IMR-90 (cell line): ENCODE measurements around the gene SYTL3. TPM values are rescaled to one million over a fixed set of nuclear protein-coding genes. Genes with fewer than 3 reads are reported as not detected.

Source experiments
- ATAC-seq: fragments of 200-7000 bp; cut with Tn5 transposase; 2 replicates; pipeline ENCODE4 v1.9.1; 2020; ENCODE audit warnings: low read depth, mild to moderate bottlenecking, moderate library complexity
- BruUV-seq: library from RNA; stranded (reverse); fragments of 400-500 nt; replicated peaks from 2 replicates; lab custom pipeline; 2021; lab: Mats Ljungman, UMichigan
- CTCF ChIA-PET: fragments of 300-600 bp; formaldehyde crosslinking; extraction: SDS; loops from one replicate; lab custom pipeline; 2021; ENCODE audit warnings: antibody characterized with exemption; lab: Yijun Ruan, JAX
- POLR2A ChIA-PET: fragments of 300-600 bp; sonication (Branson Sonifier 250); formaldehyde crosslinking; loops from one replicate; lab custom pipeline; 2022; ENCODE audit warnings: antibody characterized with exemption; ENCODE audit not compliant: unreplicated experiment; lab: Charles Lee
- DNase-seq: peaks from one replicate; pipeline ENCODE4 v3.0.0; 2013
- H2AFZ ChIP-seq: replicated peaks from 2 replicates; pipeline ENCODE3; 2013; ENCODE audit warnings: low read length, mild to moderate bottlenecking; ENCODE audit not compliant: poor library complexity
- H2AK5ac ChIP-seq: 2 replicates; pipeline ENCODE4 v1.6.1; 2013; ENCODE audit warnings: low read depth, low read length, inconsistent platforms
- H2AK9ac ChIP-seq: replicated peaks from 2 replicates; pipeline ENCODE3; 2013; ENCODE audit warnings: mild to moderate bottlenecking, low read depth, low read length, moderate library complexity; ENCODE audit not compliant: poor library complexity
- H2BK120ac ChIP-seq: 2 replicates; pipeline ENCODE4 v1.6.1; 2013; ENCODE audit warnings: low read depth, low read length, inconsistent platforms
- H2BK15ac ChIP-seq: 3 replicates; pipeline ENCODE4 v1.6.1; 2013; ENCODE audit warnings: low read depth, low read length, inconsistent platforms
- H2BK20ac ChIP-seq: 2 replicates; pipeline ENCODE4 v1.6.1; 2013; ENCODE audit warnings: low read depth, mild to moderate bottlenecking, inconsistent platforms, low read length, moderate library complexity
- H2BK5ac ChIP-seq: 2 replicates; pipeline ENCODE4 v1.6.1; 2013; ENCODE audit warnings: mild to moderate bottlenecking, low read depth, low read length, inconsistent platforms; ENCODE audit not compliant: poor library complexity, severe bottlenecking
- H3K14ac ChIP-seq: replicated peaks from 2 replicates; pipeline ENCODE4 v1.6.1; 2013; ENCODE audit warnings: low read depth, low read length, inconsistent platforms
- H3K18ac ChIP-seq: 2 replicates; pipeline ENCODE4 v1.6.1; 2013; ENCODE audit warnings: low read depth, low read length, control low read depth
- H3K23ac ChIP-seq: 2 replicates; pipeline ENCODE4 v1.6.1; 2013; ENCODE audit warnings: low read depth, low read length, inconsistent platforms
- H3K27ac ChIP-seq: 2 replicates; pipeline ENCODE4 v1.5.1; 2013; ENCODE audit warnings: mild to moderate bottlenecking, control low read depth, low read length; ENCODE audit not compliant: insufficient read depth
- H3K27me3 ChIP-seq: 2 replicates; pipeline ENCODE4 v1.6.1; 2013; ENCODE audit warnings: low read length; ENCODE audit not compliant: control insufficient read depth, insufficient read depth
- H3K36me3 ChIP-seq: 2 replicates; pipeline ENCODE4 v1.6.1; 2013; ENCODE audit warnings: low read length, mixed read lengths; ENCODE audit not compliant: control insufficient read depth, insufficient read depth
- H3K4ac ChIP-seq: 2 replicates; pipeline ENCODE4 v1.6.1; 2013; ENCODE audit warnings: low read depth, low read length, inconsistent platforms
- H3K4me1 ChIP-seq: 2 replicates; pipeline ENCODE4 v1.6.1; 2013; ENCODE audit warnings: low read length, mixed read lengths; ENCODE audit not compliant: control insufficient read depth, insufficient read depth
- H3K4me2 ChIP-seq: 2 replicates; pipeline ENCODE4 v1.6.1; 2013; ENCODE audit warnings: low read depth, mild to moderate bottlenecking, control low read depth, low read length, moderate library complexity
- H3K4me3 ChIP-seq: 2 replicates; pipeline ENCODE4 v1.5.1; 2013; ENCODE audit warnings: low read depth, mild to moderate bottlenecking, control low read depth, low read length, moderate library complexity; ENCODE audit not compliant: insufficient read depth
- H3K56ac ChIP-seq: 2 replicates; pipeline ENCODE4 v1.6.1; 2013; ENCODE audit warnings: low read length, inconsistent platforms; ENCODE audit not compliant: insufficient read depth; ENCODE audit errors: extremely low read depth
- H3K79me1 ChIP-seq, 2 experiments: 2 replicates each; pipeline ENCODE4 v1.6.1; 2013; ENCODE audit warnings: low read length in 2 of 2, inconsistent platforms in 1 of 2, low read depth in 1 of 2
- H3K9ac ChIP-seq: 2 replicates; pipeline ENCODE4 v1.6.1; 2013; ENCODE audit warnings: low read depth, low read length, control low read depth
- H3K9me1 ChIP-seq: 2 replicates; pipeline ENCODE4 v1.6.1; 2013; ENCODE audit warnings: low read length, inconsistent platforms; ENCODE audit not compliant: insufficient read depth
- H3K9me3 ChIP-seq: 2 replicates; pipeline ENCODE4 v1.6.1; 2013; ENCODE audit warnings: low read length; ENCODE audit not compliant: control insufficient read depth, insufficient read depth
- H4K20me1 ChIP-seq: 2 replicates; pipeline ENCODE4 v1.6.1; 2013; ENCODE audit warnings: low read length, inconsistent platforms; ENCODE audit not compliant: insufficient read depth
- H4K5ac ChIP-seq: 2 replicates; pipeline ENCODE4 v1.6.1; 2013; ENCODE audit warnings: mild to moderate bottlenecking, low read depth, low read length, control low read depth
- H4K8ac ChIP-seq, 2 experiments: 2 replicates each; pipeline ENCODE4 v1.6.1; 2013; ENCODE audit warnings: low read depth in 2 of 2, low read length in 2 of 2, control low read depth in 1 of 2, inconsistent platforms in 1 of 2
- H4K91ac ChIP-seq: 2 replicates; pipeline ENCODE4 v1.6.1; 2013; ENCODE audit warnings: low read depth, low read length, inconsistent platforms; ENCODE audit not compliant: insufficient read depth
- CEBPB ChIP-seq: IDR thresholded peaks from 2 replicates; pipeline ENCODE4 v1.6.1; 2012; ENCODE audit warnings: low read depth, low read length, improper control_type of control experiment
- CHD1 ChIP-seq: IDR thresholded peaks from 2 replicates; pipeline ENCODE4 v1.6.1; 2012; ENCODE audit warnings: low read depth, low read length, improper control_type of control experiment
- FOS ChIP-seq: fragments of 150-350 bp; IDR thresholded peaks from 2 replicates; pipeline ENCODE4 v1.6.1; 2016; ENCODE audit warnings: low read depth, low read length
- MAFK ChIP-seq: IDR thresholded peaks from 2 replicates; pipeline ENCODE4 v1.6.1; 2012; ENCODE audit warnings: low read depth, low read length, improper control_type of control experiment
- MAZ ChIP-seq: IDR thresholded peaks from 2 replicates; pipeline ENCODE4 v1.6.1; 2012; ENCODE audit warnings: low read depth, mild to moderate bottlenecking, low read length, improper control_type of control experiment, moderate library complexity, borderline replicate concordance
- MXI1 ChIP-seq: IDR thresholded peaks from 2 replicates; pipeline ENCODE4 v1.6.1; 2012; ENCODE audit warnings: low read depth, mild to moderate bottlenecking, low read length, moderate library complexity, borderline replicate concordance
- NFE2L2 ChIP-seq: fragments of 150-350 bp; IDR thresholded peaks from 2 replicates; pipeline ENCODE4 v1.6.1; 2016; ENCODE audit warnings: low read depth, mild to moderate bottlenecking, low read length
- POLR2A ChIP-seq: IDR thresholded peaks from 2 replicates; pipeline ENCODE4 v1.6.1; 2012; ENCODE audit warnings: mild to moderate bottlenecking, low read depth, low read length
- RFX5 ChIP-seq: IDR thresholded peaks from 2 replicates; pipeline ENCODE4 v1.8.0; 2012; ENCODE audit warnings: low read depth, mild to moderate bottlenecking, low read length, moderate library complexity
- SMC3 ChIP-seq: fragments of 150-350 bp; IDR thresholded peaks from 2 replicates; pipeline ENCODE4 v1.6.1; 2016; ENCODE audit warnings: low read depth, mild to moderate bottlenecking, antibody characterized with exemption, low read length, moderate library complexity
- WGBS, 2 experiments: methylation state at CpG; one replicate each; pipeline versions ENCODE4 v1.1.5 to v1.1.7; 2013; ENCODE audit warnings: missing lambda C conversion rate in 2 of 2; ENCODE audit not compliant: insufficient read length in 1 of 2; ENCODE audit errors: extremely low coverage in 2 of 2; 5-methylcytosine and 5-hydroxymethylcytosine counted together
- dilution Hi-C: fragments of 300-500 bp; cut with HindIII; formaldehyde crosslinking; loops from one replicate; pipeline ENCODE4 v1.14.3; 2018; ENCODE audit warnings: low sequenced_read_pairs; ENCODE audit not compliant: unreplicated experiment
- in situ Hi-C: fragments of 300-500 bp; cut with MboI; formaldehyde crosslinking; loops from 3 replicates; pipeline ENCODE4 v1.14.3; 2019; ENCODE audit warnings: low sequenced_read_pairs, inconsistent platforms, mixed read lengths
- intact Hi-C: fragments of 100-400 bp; cut with micrococcal nuclease; formaldehyde crosslinking; loops from 2 replicates; pipeline ENCODE4 v1.10.0; 2022
- polyA plus RNA-seq, 3 experiments: library from polyadenylated mRNA; depleted of rRNA; stranded (reverse); fragments of >200 nt; gene quantifications; 2 replicates each; pipeline ENCODE4 v1.2.3, GENCODE V29; 2012; ENCODE audit warnings: low replicate concordance in 1 of 3
- total RNA-seq: library from RNA; depleted of rRNA; stranded (reverse); fragments of >200 nt; gene quantifications from 2 replicates; pipeline ENCODE4 v1.2.3, GENCODE V29; 2012
- TF ChIP-seq, protein P1 (sequence below): fragments of 150-350 bp; IDR thresholded peaks from 2 replicates; pipeline ENCODE4 v1.6.1; 2017; ENCODE audit warnings: mild to moderate bottlenecking, antibody characterized with exemption, low read length, low read depth
- TF ChIP-seq, protein P2 (sequence below): conservative IDR thresholded peaks from 2 replicates; pipeline ENCODE4 v1.5.1; 2012; ENCODE audit warnings: mild to moderate bottlenecking, low read depth, low read length, improper control_type of control experiment
- TF ChIP-seq, protein P3 (sequence below): fragments of 150-350 bp; IDR thresholded peaks from 2 replicates; pipeline ENCODE4 v1.6.1; 2016; ENCODE audit warnings: low read depth, mild to moderate bottlenecking, low read length, moderate library complexity, borderline replicate concordance

SYTL3 gene
- total and polyA plus RNA-seq, 2 of the 4 experiments (the other 2 are of a cell fraction), result 2.9 to 4.3 TPM

DNA sequence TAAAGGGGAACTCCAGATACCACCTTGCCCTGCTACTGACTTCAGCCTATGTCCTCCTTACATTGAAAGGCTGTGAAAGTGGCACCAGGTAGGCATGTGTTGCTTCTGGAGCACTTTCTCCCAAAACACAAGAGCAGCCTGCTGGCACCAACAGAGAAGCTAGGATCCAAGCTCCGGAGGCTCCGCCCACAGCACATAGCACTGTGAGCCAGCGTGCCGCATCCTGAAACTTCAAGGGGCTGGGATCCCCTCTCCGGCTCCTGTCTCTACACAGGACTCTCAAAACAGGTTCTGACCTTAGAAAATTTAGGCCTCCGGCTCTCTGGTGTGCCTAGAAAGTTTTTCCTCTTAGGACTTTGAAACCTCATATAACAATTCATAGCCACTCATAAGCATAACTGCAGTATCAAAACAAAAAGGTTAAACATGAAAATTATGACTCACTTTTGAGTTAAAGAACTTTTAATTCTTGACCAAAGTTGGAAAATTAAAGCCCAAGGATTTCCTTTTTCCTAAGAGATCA lies 128.2 kb downstream of the SYTL3 start:
- BruUV-seq, result no TSS peak
- TF ChIP-seq FOS, result no peak
- TF ChIP-seq CEBPB, result no peak
- no peak for TF ChIP-seq NFE2L2
- TF ChIP-seq, protein P1, sequence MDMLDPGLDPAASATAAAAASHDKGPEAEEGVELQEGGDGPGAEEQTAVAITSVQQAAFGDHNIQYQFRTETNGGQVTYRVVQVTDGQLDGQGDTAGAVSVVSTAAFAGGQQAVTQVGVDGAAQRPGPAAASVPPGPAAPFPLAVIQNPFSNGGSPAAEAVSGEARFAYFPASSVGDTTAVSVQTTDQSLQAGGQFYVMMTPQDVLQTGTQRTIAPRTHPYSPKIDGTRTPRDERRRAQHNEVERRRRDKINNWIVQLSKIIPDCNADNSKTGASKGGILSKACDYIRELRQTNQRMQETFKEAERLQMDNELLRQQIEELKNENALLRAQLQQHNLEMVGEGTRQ, result no peak
- no peak for TF ChIP-seq MXI1
- TF ChIP-seq CHD1, result no peak
- no peak for TF ChIP-seq RFX5
- no peak for TF ChIP-seq MAZ
- no peak for TF ChIP-seq SMC3
- TF ChIP-seq, protein P2, sequence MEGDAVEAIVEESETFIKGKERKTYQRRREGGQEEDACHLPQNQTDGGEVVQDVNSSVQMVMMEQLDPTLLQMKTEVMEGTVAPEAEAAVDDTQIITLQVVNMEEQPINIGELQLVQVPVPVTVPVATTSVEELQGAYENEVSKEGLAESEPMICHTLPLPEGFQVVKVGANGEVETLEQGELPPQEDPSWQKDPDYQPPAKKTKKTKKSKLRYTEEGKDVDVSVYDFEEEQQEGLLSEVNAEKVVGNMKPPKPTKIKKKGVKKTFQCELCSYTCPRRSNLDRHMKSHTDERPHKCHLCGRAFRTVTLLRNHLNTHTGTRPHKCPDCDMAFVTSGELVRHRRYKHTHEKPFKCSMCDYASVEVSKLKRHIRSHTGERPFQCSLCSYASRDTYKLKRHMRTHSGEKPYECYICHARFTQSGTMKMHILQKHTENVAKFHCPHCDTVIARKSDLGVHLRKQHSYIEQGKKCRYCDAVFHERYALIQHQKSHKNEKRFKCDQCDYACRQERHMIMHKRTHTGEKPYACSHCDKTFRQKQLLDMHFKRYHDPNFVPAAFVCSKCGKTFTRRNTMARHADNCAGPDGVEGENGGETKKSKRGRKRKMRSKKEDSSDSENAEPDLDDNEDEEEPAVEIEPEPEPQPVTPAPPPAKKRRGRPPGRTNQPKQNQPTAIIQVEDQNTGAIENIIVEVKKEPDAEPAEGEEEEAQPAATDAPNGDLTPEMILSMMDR, result no peak
- TF ChIP-seq, protein P3, sequence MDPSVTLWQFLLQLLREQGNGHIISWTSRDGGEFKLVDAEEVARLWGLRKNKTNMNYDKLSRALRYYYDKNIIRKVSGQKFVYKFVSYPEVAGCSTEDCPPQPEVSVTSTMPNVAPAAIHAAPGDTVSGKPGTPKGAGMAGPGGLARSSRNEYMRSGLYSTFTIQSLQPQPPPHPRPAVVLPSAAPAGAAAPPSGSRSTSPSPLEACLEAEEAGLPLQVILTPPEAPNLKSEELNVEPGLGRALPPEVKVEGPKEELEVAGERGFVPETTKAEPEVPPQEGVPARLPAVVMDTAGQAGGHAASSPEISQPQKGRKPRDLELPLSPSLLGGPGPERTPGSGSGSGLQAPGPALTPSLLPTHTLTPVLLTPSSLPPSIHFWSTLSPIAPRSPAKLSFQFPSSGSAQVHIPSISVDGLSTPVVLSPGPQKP, result no peak
- TF ChIP-seq MAFK, result no peak
- TF ChIP-seq POLR2A, result no peak
- CTCF ChIA-PET, result no interaction called here
- dilution Hi-C loops (no loop called here), in situ Hi-C loops (no loop called here), intact Hi-C loops (no loop called here)
- H4K20me1 ChIP-seq, result no peaks in the 10 kb centered on the region
- H4K5ac ChIP-seq, result no peak overlapping the region
- WGBS, 2 experiments, result 97% methylated on average over 5 of the region's 6 CpGs; no CpG with 5 or more reads in 1 of the 2 experiments
- peaks cover 25 to 27% of the 10 kb centered on the region in 2 experiments for H3K79me1 ChIP-seq
- H2BK20ac ChIP-seq, result no peak overlapping the region
- no peak overlapping the region for H4K8ac ChIP-seq
- H2AK5ac ChIP-seq, result no peak overlapping the region
- H2BK15ac ChIP-seq, result no peak overlapping the region
- H3K9me3 ChIP-seq, result no peaks in the 10 kb centered on the region
- H2BK120ac ChIP-seq, result no peak overlapping the region
- no peak for DNase-seq
- H3K23ac ChIP-seq, result no peak overlapping the region
- no peak overlapping the region for H3K18ac ChIP-seq
- POLR2A ChIA-PET, result no interaction called here
- H2AFZ ChIP-seq, result no peak overlapping the region
- no peak overlapping the region for H4K91ac ChIP-seq
- H2BK5ac ChIP-seq, result no peak overlapping the region
- H3K9me1 ChIP-seq, result peaks cover 5% of the 10 kb centered on the region; the same call in 1 of the 2 replicates
- no peak overlapping the region for H3K56ac ChIP-seq
- no peak for ATAC-seq
- no peak overlapping the region for H2AK9ac ChIP-seq
- H3K27me3 ChIP-seq, result no peaks in the 10 kb centered on the region
- H3K27ac ChIP-seq, result no peak overlapping the region
- H3K4ac ChIP-seq, result no peak overlapping the region
- H3K9ac ChIP-seq, result no peak overlapping the region
- no peaks in the 10 kb centered on the region for H3K4me1 ChIP-seq
- no peak overlapping the region for H3K14ac ChIP-seq
- no peak overlapping the region for H3K4me3 ChIP-seq
- peaks cover 41% of the 10 kb centered on the region for H3K36me3 ChIP-seq
- no peak overlapping the region for H3K4me2 ChIP-seq
